GM21381 (cell line): ENCODE measurements around the gene TFR2.
"Not testable (repeated sequence)": the region's sequence is repeated elsewhere in the genome, so short reads cannot be mapped to it uniquely, and the experiment has no call there.

Source experiments
- ATAC-seq: cut with Tn5 transposase; IDR thresholded peaks from one replicate; pipeline ENCODE4 v1.9.1; 2021; ENCODE audit warnings: mild to moderate bottlenecking, moderate library complexity; ENCODE audit not compliant: unreplicated experiment

TFR2 gene

DNA sequence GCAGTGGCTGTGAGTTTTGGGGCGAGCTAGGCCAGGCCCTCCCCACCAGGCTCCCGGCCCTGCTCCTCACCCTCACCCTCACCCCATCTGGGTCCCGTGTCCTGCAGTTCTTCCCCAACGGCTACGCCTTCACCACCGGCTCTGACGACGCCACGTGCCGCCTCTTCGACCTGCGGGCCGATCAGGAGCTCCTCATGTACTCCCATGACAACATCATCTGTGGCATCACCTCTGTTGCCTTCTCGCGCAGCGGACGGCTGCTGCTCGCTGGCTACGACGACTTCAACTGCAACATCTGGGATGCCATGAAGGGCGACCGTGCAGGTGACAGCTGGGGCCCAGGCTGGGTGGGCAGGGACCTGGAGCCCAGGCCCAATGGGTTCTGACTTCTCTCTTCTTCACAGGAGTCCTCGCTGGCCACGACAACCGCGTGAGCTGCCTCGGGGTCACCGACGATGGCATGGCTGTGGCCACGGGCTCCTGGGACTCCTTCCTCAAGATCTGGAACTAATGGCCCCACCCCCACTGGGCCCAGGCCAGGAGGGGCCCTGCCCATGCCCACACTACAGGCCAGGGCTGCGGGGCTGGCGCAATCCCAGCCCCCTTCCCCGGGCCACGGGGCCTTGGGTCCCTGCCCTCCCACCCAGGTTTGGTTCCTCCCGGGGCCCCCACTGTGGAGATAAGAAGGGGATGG, 37.1 kb upstream of the TFR2 start:
- no peak for ATAC-seq

DNA sequence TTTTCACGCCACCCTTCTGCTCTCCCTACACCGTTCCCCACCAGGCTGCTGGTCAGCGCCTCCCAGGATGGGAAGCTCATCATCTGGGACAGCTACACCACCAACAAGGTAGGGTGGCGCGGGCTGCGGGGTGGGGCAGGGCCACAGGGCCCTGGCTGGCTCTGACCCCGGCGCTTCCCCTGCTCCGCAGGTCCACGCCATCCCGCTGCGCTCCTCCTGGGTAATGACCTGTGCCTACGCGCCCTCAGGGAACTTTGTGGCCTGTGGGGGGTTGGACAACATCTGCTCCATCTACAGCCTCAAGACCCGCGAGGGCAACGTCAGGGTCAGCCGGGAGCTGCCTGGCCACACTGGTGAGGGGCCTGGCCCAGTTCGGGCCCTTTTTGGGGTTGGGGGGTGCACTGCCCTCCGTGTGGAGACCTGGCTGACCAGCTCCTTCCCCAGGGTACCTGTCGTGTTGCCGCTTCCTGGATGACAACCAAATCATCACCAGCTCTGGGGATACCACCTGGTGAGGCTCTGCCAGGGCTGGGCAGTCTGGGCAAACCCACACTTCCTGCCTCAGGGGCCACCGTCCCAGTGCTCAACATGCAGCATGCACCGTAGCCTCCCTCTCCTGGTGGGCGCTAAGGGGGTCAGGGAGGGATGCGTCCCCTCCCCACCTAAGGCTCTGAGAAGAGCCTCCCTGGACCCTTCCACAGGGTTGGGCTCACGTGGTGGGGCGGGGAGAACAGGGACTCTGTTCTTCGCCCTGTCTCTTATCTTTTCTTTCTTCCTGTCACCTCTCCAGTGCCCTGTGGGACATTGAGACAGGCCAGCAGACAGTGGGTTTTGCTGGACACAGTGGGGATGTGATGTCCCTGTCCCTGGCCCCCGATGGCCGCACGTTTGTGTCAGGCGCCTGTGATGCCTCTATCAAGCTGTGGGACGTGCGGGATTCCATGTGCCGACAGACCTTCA, 36.2 kb upstream of the TFR2 start:
- no peak for ATAC-seq

DNA sequence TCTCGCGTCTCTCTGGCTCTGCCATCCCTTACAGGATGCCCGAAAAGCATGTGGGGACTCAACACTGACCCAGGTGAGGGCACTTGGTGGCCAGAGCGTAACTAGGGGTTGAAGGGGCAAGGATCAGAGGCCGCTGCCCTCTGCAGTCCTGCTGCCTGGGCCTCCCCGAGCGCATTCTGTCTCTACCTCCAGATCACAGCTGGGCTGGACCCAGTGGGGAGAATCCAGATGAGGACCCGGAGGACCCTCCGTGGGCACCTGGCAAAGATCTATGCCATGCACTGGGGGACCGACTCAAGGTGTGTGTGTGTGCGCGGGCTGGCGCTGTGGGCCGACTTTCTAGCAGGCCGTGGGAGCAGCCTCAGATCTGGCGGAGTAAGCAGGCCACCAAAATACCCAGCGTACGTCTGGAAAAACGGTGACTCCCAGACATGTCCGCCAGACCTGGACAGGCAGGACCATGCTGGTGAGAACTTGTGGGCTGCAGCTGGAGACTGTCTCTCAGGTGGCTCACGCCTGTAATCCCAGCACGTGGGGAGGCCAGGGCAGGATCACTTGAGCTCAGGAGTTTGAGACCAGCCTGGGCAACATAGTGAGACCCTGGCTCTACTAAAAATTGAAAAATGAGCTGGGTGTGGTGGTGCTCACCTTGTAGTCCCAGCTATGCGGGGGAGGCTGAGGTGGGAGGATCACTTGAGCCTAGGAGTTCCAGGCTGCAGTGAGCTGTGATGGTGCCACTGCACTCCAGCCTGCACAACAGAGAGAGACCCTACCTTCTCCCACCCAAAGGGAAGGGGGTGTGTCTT, 35.4 kb upstream of the TFR2 start:
- ATAC-seq: no peak

DNA sequence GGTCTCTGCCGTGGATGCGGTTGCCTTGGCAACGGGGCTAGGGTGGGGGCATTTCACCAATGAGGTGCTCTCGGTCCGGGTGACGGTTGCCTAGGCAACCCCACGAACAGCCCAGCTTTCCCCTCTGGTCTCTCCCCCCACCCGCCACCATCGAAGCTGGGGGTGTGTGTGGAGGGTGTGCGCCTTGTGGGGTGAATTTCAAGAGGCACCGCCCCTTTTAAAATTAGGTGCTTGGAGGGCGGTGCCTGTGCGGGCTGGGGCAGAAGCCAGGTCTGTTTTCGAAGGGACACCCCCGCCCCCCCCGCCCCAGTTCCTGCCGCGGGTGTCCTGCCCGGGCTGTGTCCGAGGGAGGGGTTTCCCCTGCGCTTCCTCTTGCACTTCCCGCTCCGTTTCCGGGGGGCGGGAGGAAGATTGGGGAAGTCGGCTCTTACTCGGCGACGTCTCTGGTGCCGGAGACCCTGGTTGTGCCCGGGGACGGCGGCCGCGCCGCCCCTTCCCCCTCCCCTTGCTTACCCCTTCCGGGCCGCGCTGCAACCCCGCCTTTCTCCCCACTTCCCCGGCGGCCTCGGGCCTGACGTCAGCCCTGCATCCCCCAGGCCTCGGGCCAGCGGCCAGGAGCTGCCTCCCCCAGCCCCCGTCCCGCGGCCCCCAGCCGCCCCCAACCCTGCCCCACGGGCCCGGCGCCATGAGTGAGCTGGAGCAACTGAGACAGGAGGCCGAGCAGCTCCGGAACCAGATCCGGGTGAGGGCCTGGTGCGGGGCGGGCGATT, 34.4 kb upstream of the TFR2 start:
- peak; percentile 32 for ATAC-seq

DNA sequence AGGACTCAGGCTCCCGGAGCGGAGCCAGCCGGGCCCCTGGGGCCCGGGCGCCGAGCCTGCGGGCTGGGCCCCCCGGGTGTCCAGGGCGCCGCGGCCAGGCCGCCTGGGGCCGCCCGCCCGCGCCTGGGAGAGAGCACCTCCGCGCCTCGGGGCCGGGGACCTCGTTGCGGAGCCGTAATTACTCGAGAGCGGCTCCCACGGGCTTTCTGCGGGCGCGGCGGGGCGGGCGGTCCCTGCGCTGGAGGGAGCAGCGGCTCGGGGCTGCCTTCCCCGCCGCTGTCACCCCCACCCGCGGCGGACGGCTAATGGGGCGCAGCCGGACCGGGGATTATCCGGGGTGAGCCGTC, 33.7 kb upstream of the TFR2 start:
- no peak for ATAC-seq

DNA sequence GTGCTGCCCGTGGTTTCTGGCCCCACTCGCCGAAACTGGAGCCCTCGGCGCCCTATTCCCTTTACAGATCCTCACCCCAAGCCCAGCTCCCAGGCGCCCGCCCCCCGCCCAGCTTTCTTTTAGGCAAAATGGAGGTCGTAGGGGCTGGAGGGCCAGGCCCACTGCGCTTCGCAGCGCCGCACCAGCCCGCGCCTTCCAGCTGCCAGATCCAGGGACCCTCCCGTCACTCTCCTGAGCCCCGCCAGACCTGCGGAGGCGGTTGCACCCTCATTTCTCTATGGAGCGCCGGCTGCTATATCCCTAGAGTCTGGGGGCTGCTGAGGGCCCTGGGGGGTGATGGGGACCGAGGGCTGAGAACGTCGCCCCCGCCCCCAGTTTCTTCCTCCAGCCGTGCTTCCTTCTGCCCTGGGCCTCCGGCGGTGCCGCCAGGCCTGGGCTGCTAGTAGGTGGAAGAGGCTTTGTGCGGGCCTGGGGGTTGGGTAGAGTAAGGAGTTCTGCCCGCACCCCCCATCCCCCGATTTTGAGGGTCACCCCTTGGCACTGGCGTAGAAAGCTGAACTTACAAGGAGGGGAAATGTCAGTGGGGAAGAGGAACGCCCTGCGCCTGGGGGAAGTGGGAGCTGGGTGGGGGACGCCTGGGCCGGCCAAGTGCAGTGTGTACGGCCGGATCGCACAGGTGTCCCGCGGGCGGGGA, 33.2 kb upstream of the TFR2 start:
- no peak for ATAC-seq

DNA sequence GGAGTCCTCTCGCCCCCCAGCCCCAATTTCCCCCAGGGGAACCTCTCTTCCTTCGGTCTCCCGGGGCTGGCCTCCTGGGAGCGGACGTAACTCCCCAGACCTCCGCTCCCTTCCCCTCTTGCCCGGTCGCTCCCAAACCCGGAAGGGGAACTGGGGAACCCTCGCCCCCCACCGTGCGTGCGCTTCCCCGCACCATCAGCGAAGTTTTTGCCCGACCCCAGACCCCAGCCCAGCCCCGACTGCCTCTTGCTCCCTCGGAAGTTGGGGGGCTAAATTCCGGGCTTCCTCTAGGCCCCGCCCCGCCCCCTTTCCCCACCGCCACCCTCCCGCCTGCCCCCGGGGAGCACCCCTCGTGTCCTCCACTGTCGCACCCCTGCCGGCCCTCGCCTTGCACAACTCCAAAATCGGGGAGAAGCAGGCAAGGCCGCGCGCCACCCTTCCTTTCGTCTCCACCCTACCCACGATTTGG, 32.6 kb upstream of the TFR2 start:
- ATAC-seq: no peak

DNA sequence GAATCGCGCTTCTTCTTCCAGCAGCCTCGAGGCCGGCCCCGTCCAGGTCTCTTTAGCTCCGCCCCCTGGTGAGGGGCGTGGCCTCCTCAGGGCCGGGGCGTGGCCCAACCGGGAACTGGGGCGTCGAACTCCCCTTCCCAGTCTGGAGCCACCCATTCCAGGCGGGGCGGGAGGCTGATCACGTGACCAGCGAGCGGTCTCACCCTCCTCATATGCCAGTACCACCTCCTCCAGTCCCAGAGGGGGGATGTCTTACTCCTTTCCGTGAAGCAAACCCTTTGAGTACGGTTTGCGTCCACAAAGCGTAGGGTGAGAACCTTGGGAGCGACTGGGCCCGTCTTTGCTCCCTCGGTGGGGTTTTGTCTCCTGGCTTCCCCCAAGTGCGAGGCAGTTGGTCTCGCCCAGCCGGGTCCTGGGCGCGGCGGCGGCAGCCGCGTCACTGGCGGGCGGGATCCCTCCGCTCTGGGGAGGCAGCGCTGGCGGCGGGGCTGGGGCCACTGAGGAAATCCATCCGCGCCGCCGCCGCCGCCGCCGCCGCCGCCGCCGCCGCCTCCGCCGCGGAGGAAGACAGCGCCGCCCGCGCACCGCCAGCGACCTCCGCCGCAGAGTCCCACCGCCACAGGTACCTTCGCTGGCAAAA, 32.1 kb upstream of the TFR2 start, which contains the start of gene GNB2:
GNB2 (plus strand) TSS at position 439 of the 640 bp plus-strand sequence. CDS start 2,526 bp downstream, outside the sequence.
- peak; percentile 55 for ATAC-seq

DNA sequence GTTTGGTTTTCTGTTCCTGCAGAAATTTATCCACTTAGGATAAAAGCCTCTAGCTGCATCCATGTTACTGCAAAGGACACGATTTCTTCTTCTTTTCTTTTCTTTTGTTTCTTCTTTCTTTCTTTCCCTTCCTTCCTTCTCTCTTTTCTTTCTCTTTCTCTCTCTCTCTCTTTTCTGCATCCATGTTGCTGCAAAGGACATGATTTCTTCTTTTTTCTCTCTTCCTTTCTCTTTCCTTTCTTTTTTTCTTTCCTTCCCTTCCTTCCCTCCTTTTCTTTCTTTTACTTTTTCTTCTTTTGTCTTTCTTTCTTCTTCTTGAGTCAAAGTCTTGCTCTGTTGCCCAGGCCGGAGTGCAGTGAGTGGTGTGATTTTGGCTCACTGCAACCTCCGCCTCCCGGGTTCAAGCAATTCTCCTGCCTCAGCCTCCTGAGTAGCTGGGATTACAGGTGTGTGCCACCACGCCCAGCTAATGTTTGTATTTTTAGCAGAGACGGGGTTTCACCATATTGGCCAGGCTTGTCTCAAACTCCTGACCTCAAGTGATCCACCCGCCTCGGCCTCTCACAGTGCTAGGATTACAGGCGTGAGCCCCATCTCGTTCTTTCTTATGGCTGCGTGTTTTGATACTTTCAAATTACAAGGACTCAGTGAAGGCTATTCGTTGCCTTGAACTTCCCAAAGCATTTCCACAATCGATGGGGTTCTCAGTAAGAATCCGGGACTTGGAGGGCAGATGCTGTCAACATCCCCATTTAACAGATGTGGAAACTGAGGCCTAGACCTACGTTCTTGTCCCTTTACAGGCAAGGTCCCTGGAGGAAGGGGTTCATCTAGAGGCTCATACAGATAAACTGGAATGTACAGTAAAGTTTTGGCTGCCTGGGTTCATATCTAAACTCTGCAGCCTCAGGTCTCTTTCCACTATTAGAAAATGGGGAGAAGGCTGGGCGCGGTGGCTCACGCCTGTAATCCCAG, 30.3 kb upstream of the TFR2 start:
- no peak for ATAC-seq

DNA sequence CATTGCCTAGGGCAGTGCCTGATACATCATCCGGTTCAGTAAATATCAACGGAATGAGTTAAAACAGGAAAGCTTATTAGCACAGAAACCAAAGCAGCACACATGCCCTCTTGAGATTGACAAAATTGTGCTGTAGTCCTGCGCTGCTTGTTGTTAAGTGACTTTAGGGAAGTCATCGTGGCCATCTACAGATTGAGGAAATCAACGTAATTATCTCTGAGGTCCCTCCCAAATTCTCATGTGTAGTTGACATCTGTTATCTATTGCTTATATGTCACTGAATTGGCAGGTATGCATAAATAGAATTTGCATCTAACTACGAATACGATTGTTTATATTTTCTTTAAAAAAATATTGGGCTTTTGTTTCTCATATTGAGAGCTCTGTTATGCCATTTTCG, 28.7 kb upstream of the TFR2 start:
- ATAC-seq: no peak

DNA sequence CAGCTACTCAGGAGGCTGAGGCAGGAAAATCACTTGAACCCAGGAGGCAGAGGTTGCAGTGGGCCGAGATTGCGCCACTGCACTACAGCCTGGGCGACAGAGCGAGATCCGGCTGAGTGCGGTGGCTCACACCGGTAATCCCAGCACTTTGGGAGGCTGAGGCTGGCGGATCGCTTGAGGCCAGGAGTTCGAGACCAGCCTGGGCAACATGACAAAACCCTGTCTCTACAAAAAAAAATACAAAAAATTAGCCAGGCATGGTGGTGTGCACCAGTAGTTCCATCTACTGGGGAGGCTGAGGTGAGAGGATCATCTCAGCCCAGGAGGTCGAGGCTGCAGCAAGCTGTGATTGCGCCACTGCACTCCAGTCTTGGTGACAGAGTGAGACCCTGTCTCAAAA, 27.8 kb upstream of the TFR2 start:
- not testable (repeated sequence) for ATAC-seq

DNA sequence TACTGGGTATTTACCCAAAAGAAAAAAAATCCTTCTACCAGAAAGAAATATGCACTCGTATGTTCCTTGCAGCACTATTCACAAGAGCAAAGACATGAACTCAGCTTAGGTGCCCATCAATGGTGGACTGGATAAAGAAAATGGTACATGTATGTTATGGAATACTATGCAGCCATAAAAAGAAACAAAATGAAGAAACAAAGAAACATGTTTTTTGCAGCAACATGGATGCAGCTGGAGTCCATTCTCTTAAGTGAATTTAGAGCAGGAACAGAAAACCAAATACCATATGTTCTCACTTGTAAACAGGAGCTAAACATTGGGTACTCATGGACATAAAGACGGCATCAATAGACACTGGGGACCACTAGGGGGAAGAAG, 26.7 kb upstream of the TFR2 start:
- no peak for ATAC-seq

DNA sequence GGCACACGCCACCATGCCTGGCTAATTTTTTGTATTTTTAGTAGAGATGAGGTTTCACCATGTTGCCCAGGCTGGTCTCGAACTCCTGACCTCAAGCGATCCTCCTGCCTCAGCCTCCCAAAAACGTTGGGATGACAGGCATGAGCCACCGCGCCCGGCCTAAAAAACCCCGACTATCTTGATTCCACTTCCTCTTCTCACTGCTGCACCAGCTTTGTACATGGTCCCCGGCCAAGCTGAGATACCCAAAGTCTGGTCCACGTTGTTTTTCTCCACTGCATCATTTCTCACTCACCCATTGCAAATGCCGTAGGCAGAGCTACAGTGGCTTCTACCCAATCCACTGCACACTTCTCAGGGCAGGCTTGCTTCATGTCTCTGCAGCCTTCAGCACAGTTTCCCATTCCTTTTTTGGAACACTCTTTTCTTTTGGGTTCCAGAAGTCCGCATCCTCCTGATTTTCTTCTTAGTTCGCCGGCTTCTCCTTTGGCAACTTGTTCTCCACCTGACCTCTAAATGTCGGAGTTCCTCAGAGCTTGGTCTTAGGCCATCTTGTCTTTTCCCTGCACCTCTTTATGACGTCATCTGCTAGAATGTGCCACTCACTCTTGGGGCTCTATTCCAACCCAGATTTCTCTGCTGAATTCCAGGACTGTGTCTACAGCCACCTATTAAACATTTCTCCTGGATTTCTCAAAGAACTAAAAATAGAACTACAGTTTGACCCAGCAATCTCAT, 26.1 kb upstream of the TFR2 start:
- no peak for ATAC-seq

DNA sequence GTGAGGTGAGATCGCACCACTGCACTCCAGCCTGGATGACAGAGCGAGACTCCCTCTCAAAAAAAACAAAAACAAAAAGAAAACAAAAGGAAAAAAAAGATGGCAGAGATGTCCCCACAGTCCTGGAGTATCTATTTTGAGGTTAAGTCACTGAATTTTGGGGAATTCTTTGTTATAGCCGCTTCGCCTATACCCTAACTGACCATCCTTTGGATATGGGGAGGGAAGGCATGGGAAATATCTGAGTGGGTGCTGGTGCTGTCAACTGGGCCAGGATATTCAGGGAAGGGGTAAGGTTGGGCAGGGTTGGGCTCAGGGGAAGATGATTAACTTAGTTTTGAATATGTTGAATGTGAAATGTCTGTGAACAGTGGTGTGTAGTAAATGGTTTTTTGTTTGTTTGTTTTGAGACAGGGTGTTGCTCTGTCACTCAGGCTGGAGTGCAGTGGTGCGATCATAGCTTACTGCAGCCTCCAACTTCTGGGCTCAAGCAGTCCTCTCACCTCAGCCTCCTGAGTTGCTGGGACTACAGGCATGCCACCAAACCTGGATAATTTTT, 23.9 kb upstream of the TFR2 start:
- ATAC-seq: no peak

DNA sequence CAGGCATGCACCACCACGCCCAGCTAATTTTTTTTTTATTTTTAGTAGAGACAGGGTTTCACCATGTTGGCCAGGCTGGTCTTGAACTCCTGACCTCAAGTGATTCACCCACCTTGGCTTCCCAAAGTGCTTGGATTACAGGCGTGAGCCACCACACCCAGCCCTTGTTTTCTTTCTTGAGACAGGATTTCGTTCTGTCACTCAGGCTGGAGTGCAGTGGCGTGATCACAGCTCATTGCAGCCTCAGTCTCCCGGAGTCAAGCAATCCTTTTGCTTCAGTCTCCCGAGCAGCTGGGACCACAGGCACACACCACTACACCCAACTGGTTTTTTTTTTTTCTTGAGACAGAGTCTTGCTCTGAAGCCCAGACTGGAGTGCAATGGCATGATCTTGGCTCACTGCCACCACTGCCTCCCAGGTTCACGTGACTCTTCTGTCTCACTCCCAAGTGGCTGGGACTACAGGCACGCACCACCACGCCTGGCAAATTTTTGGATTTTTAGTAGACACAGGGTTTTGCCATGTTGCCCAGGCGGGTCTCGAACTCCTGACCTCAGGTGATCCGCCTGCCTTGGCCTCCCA, 20.9 kb upstream of the TFR2 start:
- ATAC-seq: not testable (repeated sequence)

DNA sequence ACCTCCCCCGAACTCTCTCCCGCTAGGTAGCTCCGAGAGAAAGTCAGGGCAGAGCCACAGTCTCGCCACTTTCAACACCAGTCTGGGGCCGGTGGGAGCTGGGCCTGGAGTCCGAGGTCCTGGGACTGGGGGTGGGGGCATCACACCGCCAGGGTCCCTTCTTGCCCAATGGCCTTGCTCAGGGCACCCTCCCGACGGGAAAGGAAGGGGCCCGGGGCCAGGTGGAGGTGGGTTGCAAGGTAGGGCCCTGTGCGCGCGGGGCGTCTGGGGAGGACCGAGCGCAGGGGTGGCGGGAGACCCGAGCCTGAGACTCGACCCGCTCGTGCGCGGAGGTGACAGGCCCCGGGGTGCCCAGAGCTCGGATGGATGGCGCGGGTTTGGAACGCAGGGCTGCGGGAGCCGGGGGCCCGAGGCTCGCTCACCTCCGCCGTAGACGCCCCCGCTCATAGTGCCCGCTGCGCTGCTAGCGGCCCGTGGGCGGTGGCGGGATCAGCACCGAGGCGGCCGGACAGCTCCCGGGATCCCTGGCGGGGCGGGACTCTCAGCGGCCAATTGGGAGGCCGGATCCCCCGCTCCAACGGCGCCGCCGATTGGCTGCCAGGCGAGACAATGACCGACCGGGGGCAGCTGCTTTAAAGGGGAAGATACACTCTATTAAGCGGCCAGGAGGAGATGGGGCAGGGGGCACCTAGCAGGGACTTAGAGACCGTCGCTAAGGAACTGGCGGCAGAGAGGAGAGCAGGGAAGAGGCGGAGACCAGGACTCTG, 14.7 kb upstream of the TFR2 start, which contains the start of gene ACTL6B:
ACTL6B (minus strand) TSS at position 541 of the 767 bp plus-strand sequence; CDS start at position 447, 94 bp downstream.
- no peak for ATAC-seq
